ENCODE measurements around the gene BRINP2.

BRINP2 gene

DNA sequence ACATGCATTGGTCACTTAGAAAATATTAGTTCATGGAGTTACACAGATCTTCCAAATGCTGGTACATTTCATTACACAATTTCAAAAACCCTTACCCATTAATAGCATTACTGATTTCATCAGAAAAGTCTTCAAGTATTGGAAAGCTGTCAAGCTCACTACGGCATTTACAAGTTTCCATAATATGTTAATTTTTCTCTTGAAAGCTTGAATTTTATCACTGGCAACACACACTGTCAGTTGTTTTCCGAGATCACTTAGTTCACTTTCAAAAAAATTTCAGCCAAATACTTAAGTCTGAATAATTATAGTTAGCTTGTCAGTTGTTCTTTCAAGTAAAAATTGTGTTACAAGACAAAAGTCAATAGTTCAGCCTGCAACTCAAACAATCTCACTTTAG, 24.3 kb upstream of the BRINP2 start:
- no peaks in the 10 kb centered on the region for H3F3A ChIP-seq (ENCODE audit: insufficient read depth, low read length)
- no peak overlapping the region for H3K27ac ChIP-seq (ENCODE audit: low read depth, low read length, poor library complexity, severe bottlenecking)
- no peak overlapping the region for H3K4me3 ChIP-seq (ENCODE audit: low read depth, low read length, poor library complexity, severe bottlenecking)
- H3K27me3 ChIP-seq (ENCODE audit: insufficient read depth, low read length): no peaks in the 10 kb centered on the region
- no peaks in the 10 kb centered on the region for H3K36me3 ChIP-seq (ENCODE audit: insufficient read depth, low read length)
- no peak overlapping the region for H3K4me2 ChIP-seq (ENCODE audit: low read length)
- TF ChIP-seq, protein P1, sequence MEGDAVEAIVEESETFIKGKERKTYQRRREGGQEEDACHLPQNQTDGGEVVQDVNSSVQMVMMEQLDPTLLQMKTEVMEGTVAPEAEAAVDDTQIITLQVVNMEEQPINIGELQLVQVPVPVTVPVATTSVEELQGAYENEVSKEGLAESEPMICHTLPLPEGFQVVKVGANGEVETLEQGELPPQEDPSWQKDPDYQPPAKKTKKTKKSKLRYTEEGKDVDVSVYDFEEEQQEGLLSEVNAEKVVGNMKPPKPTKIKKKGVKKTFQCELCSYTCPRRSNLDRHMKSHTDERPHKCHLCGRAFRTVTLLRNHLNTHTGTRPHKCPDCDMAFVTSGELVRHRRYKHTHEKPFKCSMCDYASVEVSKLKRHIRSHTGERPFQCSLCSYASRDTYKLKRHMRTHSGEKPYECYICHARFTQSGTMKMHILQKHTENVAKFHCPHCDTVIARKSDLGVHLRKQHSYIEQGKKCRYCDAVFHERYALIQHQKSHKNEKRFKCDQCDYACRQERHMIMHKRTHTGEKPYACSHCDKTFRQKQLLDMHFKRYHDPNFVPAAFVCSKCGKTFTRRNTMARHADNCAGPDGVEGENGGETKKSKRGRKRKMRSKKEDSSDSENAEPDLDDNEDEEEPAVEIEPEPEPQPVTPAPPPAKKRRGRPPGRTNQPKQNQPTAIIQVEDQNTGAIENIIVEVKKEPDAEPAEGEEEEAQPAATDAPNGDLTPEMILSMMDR (IDR thresholded peaks at IDR 0.05; ENCODE audit: low read length): no peak
- no peak for TF ChIP-seq EZH2 (IDR thresholded peaks at IDR 0.05; ENCODE audit: borderline replicate concordance, low read length)
- no peaks in the 10 kb centered on the region for H4K20me1 ChIP-seq (ENCODE audit: insufficient read depth, low read length)
- no peaks in the 10 kb centered on the region for H3K79me2 ChIP-seq (ENCODE audit: insufficient read depth, low read length)
- H2AFZ ChIP-seq (ENCODE audit: low read length): no peak overlapping the region
- no peaks in the 10 kb centered on the region for H3K4me1 ChIP-seq (ENCODE audit: insufficient read depth, low read length, severe bottlenecking)
- no peaks in the 10 kb centered on the region for H3K9me2 ChIP-seq (ENCODE audit: low read depth, low read length)
- H3K9ac ChIP-seq (ENCODE audit: low read length): no peak overlapping the region
- H3K9me3 ChIP-seq (ENCODE audit: low read length): no peaks in the 10 kb centered on the region

DNA sequence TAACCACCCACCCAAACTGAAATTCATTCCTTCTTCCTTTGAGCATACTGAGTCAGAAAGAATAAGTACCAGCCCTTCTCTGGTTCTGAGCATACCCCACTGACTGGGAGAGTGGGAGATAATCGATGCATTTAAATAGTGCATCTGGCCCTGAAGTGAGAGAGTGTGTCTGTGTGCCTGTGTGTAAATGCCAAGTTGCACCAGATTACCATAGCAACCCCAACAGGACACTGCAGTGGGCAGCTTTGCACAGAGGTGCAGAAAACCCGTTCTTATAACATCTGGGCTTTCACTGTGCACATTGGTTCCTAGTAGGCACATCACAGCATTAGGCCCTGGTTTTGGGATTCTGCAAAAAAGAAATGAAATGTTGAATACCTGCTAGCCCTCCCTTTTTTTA, 8.5 kb upstream of the BRINP2 start:
- Histone ChIP-seq H3K27ac (ENCODE audit: low read depth, low read length, poor library complexity, severe bottlenecking) (no peak overlapping the region), H4K20me1 (ENCODE audit: insufficient read depth, low read length) (no peaks in the 10 kb centered on the region), H3K4me1 (ENCODE audit: insufficient read depth, low read length, severe bottlenecking) (no peaks in the 10 kb centered on the region), H3K79me2 (ENCODE audit: insufficient read depth, low read length) (no peaks in the 10 kb centered on the region), H3K9me2 (ENCODE audit: low read depth, low read length) (no peaks in the 10 kb centered on the region), H2AFZ (ENCODE audit: low read length) (no peak overlapping the region), H3K36me3 (ENCODE audit: insufficient read depth, low read length) (no peaks in the 10 kb centered on the region), H3K27me3 (ENCODE audit: insufficient read depth, low read length) (no peaks in the 10 kb centered on the region), H3F3A (ENCODE audit: insufficient read depth, low read length) (no peaks in the 10 kb centered on the region), H3K4me3 (ENCODE audit: low read depth, low read length, poor library complexity, severe bottlenecking) (no peak overlapping the region), H3K9me3 (ENCODE audit: low read length) (no peaks in the 10 kb centered on the region), H3K9ac (ENCODE audit: low read length) (no peak overlapping the region), H3K4me2 (ENCODE audit: low read length) (no peak overlapping the region)
- TF ChIP-seq, protein P1 (IDR thresholded peaks at IDR 0.05; ENCODE audit: low read length): no peak
- TF ChIP-seq EZH2 (IDR thresholded peaks at IDR 0.05; ENCODE audit: borderline replicate concordance, low read length): no peak

DNA sequence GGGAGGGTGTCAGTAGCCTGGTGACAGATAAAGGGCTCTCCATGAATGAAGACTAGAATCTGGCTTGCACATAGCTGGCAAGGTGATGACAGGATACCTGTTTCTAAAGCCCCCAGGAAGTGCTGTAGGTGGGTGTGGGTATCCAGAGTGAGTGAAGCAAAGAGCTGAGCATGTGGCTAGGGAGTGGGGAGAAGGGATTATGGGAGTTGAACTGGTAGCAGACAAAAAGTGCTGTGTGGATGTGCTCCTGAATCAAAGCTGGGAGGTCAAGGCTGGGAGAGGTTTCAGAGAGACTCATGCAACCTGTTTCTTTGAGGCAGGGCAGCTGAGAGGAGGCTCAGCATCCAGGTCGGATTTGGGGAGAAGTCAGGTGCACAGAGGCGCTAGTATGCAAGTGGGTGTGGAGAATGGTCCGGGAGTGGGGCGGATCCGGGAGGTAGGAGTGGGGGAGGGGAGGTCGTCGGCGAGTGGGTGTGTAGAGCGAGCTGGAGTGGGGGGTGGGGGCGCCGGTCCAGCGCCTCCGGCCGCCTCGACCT, 6.8 kb upstream of the BRINP2 start:
- TF ChIP-seq, protein P1 (IDR thresholded peaks at IDR 0.05; ENCODE audit: low read length): no peak
- no peak for TF ChIP-seq EZH2 (IDR thresholded peaks at IDR 0.05; ENCODE audit: borderline replicate concordance, low read length)
- no peak overlapping the region for H3K27ac ChIP-seq (ENCODE audit: low read depth, low read length, poor library complexity, severe bottlenecking)
- no peaks in the 10 kb centered on the region for H3K27me3 ChIP-seq (ENCODE audit: insufficient read depth, low read length)
- no peak overlapping the region for H3K4me3 ChIP-seq (ENCODE audit: low read depth, low read length, poor library complexity, severe bottlenecking)
- no peak overlapping the region for H3K9ac ChIP-seq (ENCODE audit: low read length)
- H4K20me1 ChIP-seq (ENCODE audit: insufficient read depth, low read length): no peaks in the 10 kb centered on the region
- no peaks in the 10 kb centered on the region for H3K9me2 ChIP-seq (ENCODE audit: low read depth, low read length)
- H3K79me2 ChIP-seq (ENCODE audit: insufficient read depth, low read length): no peaks in the 10 kb centered on the region
- no peak overlapping the region for H2AFZ ChIP-seq (ENCODE audit: low read length)
- no peaks in the 10 kb centered on the region for H3K9me3 ChIP-seq (ENCODE audit: low read length)
- H3K36me3 ChIP-seq (ENCODE audit: insufficient read depth, low read length): no peaks in the 10 kb centered on the region
- H3K4me1 ChIP-seq (ENCODE audit: insufficient read depth, low read length, severe bottlenecking): no peaks in the 10 kb centered on the region
- H3K4me2 ChIP-seq (ENCODE audit: low read length): no peak overlapping the region
- H3F3A ChIP-seq (ENCODE audit: insufficient read depth, low read length): no peaks in the 10 kb centered on the region
